Measurements from ENCODE around the gene FGF5.

FGF5 gene

GRCh38 chr4:80254114-80254513, 12.3 kb upstream of the FGF5 start:
- H3K4me3 ChIP-seq (ENCODE audit: low read depth, low read length): no peak overlapping the region
- H3K79me2 ChIP-seq (ENCODE audit: control insufficient read depth, insufficient read depth, low read length, poor library complexity): no peaks in the 10 kb centered on the region
- H3K18ac ChIP-seq (ENCODE audit: low read length): no peak overlapping the region
- H3K14ac ChIP-seq (ENCODE audit: low read length): no peak overlapping the region
- H3K79me1 ChIP-seq (ENCODE audit: low read length): no peaks in the 10 kb centered on the region
- no peak overlapping the region for H2AFZ ChIP-seq (ENCODE audit: insufficient read depth, low read length, poor library complexity)
- H3K4ac ChIP-seq (ENCODE audit: low read depth, low read length): no peak overlapping the region
- no peaks in the 10 kb centered on the region for H3K36me3 ChIP-seq (ENCODE audit: control insufficient read depth in 1 of 2, insufficient read depth in 2 of 2, low read length in 2 of 2)
- H4K12ac ChIP-seq (ENCODE audit: low read depth, low read length): no peak overlapping the region
- H3K9ac ChIP-seq (ENCODE audit: low read length): no peak overlapping the region
- H3K9me3 ChIP-seq (ENCODE audit: insufficient read depth, low read depth, low read length): no peaks in the 10 kb centered on the region
- H4K8ac ChIP-seq (ENCODE audit: low read depth, low read length): no peak overlapping the region
- no peak overlapping the region for H2BK120ac ChIP-seq (ENCODE audit: insufficient read depth, low read length, poor library complexity)
- H2BK5ac ChIP-seq (ENCODE audit: low read depth, low read length, poor library complexity): no peak overlapping the region
- H3K27ac ChIP-seq (ENCODE audit: low read depth, low read length): no peak overlapping the region
- DNase-seq: no peak
- H3K27me3 ChIP-seq (ENCODE audit: insufficient read depth, low read length): no peaks in the 10 kb centered on the region
- no peaks in the 10 kb centered on the region for H3K4me1 ChIP-seq (ENCODE audit: control insufficient read depth in 1 of 2, insufficient read depth in 2 of 2, low read length in 2 of 2)
- no CpG with 5 or more reads among the region's 2 CpGs for WGBS (ENCODE audit: extremely low coverage, insufficient coverage, insufficient read length)
- no peak overlapping the region for H3K23ac ChIP-seq (ENCODE audit: low read length)
- H2AK5ac ChIP-seq (ENCODE audit: low read length): no peak overlapping the region
- H4K91ac ChIP-seq (ENCODE audit: low read depth, low read length): no peak overlapping the region
- no peak overlapping the region for H3K4me2 ChIP-seq (ENCODE audit: low read length)
- H2BK12ac ChIP-seq (ENCODE audit: low read length): no peak overlapping the region

GRCh38 chr4:80255329-80256095, 11.0 kb upstream of the FGF5 start:
- no peak overlapping the region for H4K12ac ChIP-seq (ENCODE audit: low read depth, low read length)
- no peak overlapping the region for H3K4ac ChIP-seq (ENCODE audit: low read depth, low read length)
- H3K14ac ChIP-seq (ENCODE audit: low read length): no peak overlapping the region
- no peak overlapping the region for H2AFZ ChIP-seq (ENCODE audit: insufficient read depth, low read length, poor library complexity)
- no peaks in the 10 kb centered on the region for H3K4me1 ChIP-seq (ENCODE audit: control insufficient read depth in 1 of 2, insufficient read depth in 2 of 2, low read length in 2 of 2)
- no peaks in the 10 kb centered on the region for H3K79me1 ChIP-seq (ENCODE audit: low read length)
- no peak overlapping the region for H2BK120ac ChIP-seq (ENCODE audit: insufficient read depth, low read length, poor library complexity)
- no peak overlapping the region for H4K8ac ChIP-seq (ENCODE audit: low read depth, low read length)
- H3K27me3 ChIP-seq (ENCODE audit: insufficient read depth, low read length): no peaks in the 10 kb centered on the region
- no peak overlapping the region for H2BK12ac ChIP-seq (ENCODE audit: low read length)
- no peak overlapping the region for H3K23ac ChIP-seq (ENCODE audit: low read length)
- H3K4me2 ChIP-seq (ENCODE audit: low read length): no peak overlapping the region
- no peak overlapping the region for H4K91ac ChIP-seq (ENCODE audit: low read depth, low read length)
- H2BK5ac ChIP-seq (ENCODE audit: low read depth, low read length, poor library complexity): no peak overlapping the region
- H3K18ac ChIP-seq (ENCODE audit: low read length): no peak overlapping the region
- H3K9ac ChIP-seq (ENCODE audit: low read length): no peak overlapping the region
- H3K9me3 ChIP-seq (ENCODE audit: insufficient read depth, low read depth, low read length): no peaks in the 10 kb centered on the region
- no peak overlapping the region for H2AK5ac ChIP-seq (ENCODE audit: low read length)
- no peak for DNase-seq
- no peak overlapping the region for H3K27ac ChIP-seq (ENCODE audit: low read depth, low read length)
- no peaks in the 10 kb centered on the region for H3K36me3 ChIP-seq (ENCODE audit: control insufficient read depth in 1 of 2, insufficient read depth in 2 of 2, low read length in 2 of 2)
- no peaks in the 10 kb centered on the region for H3K79me2 ChIP-seq (ENCODE audit: control insufficient read depth, insufficient read depth, low read length, poor library complexity)
- no peak overlapping the region for H3K4me3 ChIP-seq (ENCODE audit: low read depth, low read length)
- no CpG with 5 or more reads among the region's 7 CpGs for WGBS (ENCODE audit: extremely low coverage, insufficient coverage, insufficient read length)

GRCh38 chr4:80257851-80258250, 8.6 kb upstream of the FGF5 start:
- no peak overlapping the region for H3K14ac ChIP-seq (ENCODE audit: low read length)
- H3K79me1 ChIP-seq (ENCODE audit: low read length): no peaks in the 10 kb centered on the region
- no peak overlapping the region for H3K4me2 ChIP-seq (ENCODE audit: low read length)
- no peak overlapping the region for H4K8ac ChIP-seq (ENCODE audit: low read depth, low read length)
- H4K91ac ChIP-seq (ENCODE audit: low read depth, low read length): no peak overlapping the region
- no peak overlapping the region for H2BK120ac ChIP-seq (ENCODE audit: insufficient read depth, low read length, poor library complexity)
- H3K27me3 ChIP-seq (ENCODE audit: insufficient read depth, low read length): peaks cover 7% of the 10 kb centered on the region
- no peaks in the 10 kb centered on the region for H3K9me3 ChIP-seq (ENCODE audit: insufficient read depth, low read depth, low read length)
- H2AK5ac ChIP-seq (ENCODE audit: low read length): no peak overlapping the region
- H3K79me2 ChIP-seq (ENCODE audit: control insufficient read depth, insufficient read depth, low read length, poor library complexity): no peaks in the 10 kb centered on the region
- H4K12ac ChIP-seq (ENCODE audit: low read depth, low read length): no peak overlapping the region
- no peak overlapping the region for H2BK5ac ChIP-seq (ENCODE audit: low read depth, low read length, poor library complexity)
- H3K36me3 ChIP-seq (ENCODE audit: control insufficient read depth in 1 of 2, insufficient read depth in 2 of 2, low read length in 2 of 2): no peaks in the 10 kb centered on the region
- H3K9ac ChIP-seq (ENCODE audit: low read length): no peak overlapping the region
- no peaks in the 10 kb centered on the region for H3K4me1 ChIP-seq (ENCODE audit: control insufficient read depth in 1 of 2, insufficient read depth in 2 of 2, low read length in 2 of 2)
- no peak for DNase-seq
- no peak overlapping the region for H3K18ac ChIP-seq (ENCODE audit: low read length)
- H2BK12ac ChIP-seq (ENCODE audit: low read length): no peak overlapping the region
- H2AFZ ChIP-seq (ENCODE audit: insufficient read depth, low read length, poor library complexity): no peak overlapping the region
- no peak overlapping the region for H3K4me3 ChIP-seq (ENCODE audit: low read depth, low read length)
- H3K23ac ChIP-seq (ENCODE audit: low read length): no peak overlapping the region
- no peak overlapping the region for H3K4ac ChIP-seq (ENCODE audit: low read depth, low read length)
- H3K27ac ChIP-seq (ENCODE audit: low read depth, low read length): no peak overlapping the region

- Histone ChIP-seq H3K4me1 (ENCODE audit: control insufficient read depth in 1 of 2, insufficient read depth in 2 of 2, low read length in 2 of 2) (no peaks in the 10 kb centered on the region), H2AFZ (ENCODE audit: insufficient read depth, low read length, poor library complexity) (no peak overlapping the region), H3K27ac (ENCODE audit: low read depth, low read length) (no peak overlapping the region), H3K4me3 (ENCODE audit: low read depth, low read length) (no peak overlapping the region), H3K36me3 (ENCODE audit: control insufficient read depth in 1 of 2, insufficient read depth in 2 of 2, low read length in 2 of 2) (no peaks in the 10 kb centered on the region), H2BK5ac (ENCODE audit: low read depth, low read length, poor library complexity) (no peak overlapping the region), H4K8ac (ENCODE audit: low read depth, low read length) (no peak overlapping the region), H4K12ac (ENCODE audit: low read depth, low read length) (no peak overlapping the region), H3K4me2 (ENCODE audit: low read length) (no peak overlapping the region), H2AK5ac (ENCODE audit: low read length) (no peak overlapping the region), H3K27me3 (ENCODE audit: insufficient read depth, low read length) (peaks cover 17% of the 10 kb centered on the region), H2BK120ac (ENCODE audit: insufficient read depth, low read length, poor library complexity) (no peak overlapping the region), H3K79me1 (ENCODE audit: low read length) (no peaks in the 10 kb centered on the region), H3K14ac (ENCODE audit: low read length) (no peak overlapping the region), H3K23ac (ENCODE audit: low read length) (no peak overlapping the region), H2BK12ac (ENCODE audit: low read length) (no peak overlapping the region), H3K18ac (ENCODE audit: low read length) (no peak overlapping the region), H3K79me2 (ENCODE audit: control insufficient read depth, insufficient read depth, low read length, poor library complexity) (no peaks in the 10 kb centered on the region), H3K9me3 (ENCODE audit: insufficient read depth, low read depth, low read length) (no peaks in the 10 kb centered on the region), H4K91ac (ENCODE audit: low read depth, low read length) (no peak overlapping the region), H3K9ac (ENCODE audit: low read length) (no peak overlapping the region), H3K4ac (ENCODE audit: low read depth, low read length) (no peak overlapping the region)
- DNase-seq: no peak
- no CpG with 5 or more reads among the region's 4 CpGs for WGBS (ENCODE audit: extremely low coverage, insufficient coverage, insufficient read length)
Measured at GRCh38 chr4:80259012-80259411, 7.5 kb upstream of the FGF5 start.

All from trophoblast cell (in vitro differentiated cells and primary cell).